ENCODE measurements around the gene THOP1.

Gene THOP1

DNA sequence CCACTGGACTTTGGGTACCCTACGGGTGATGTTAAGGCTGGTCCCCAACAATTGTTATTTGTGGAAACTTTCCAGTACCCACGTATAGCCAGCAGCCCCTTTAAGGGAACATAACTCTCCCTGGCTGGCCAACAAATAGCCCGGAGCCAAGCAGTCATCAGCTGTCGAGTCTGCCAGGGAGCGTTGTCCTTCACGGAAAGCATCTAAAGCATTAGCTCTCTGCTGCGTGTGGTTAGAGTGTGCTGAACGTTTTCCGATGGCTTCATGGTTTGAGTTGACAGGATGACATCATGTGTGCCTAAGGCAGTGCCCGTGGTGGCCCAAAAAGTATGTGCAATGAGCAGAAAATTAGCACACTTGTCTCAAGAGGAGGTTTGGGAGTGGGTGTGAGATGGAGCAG is 78.5 kb downstream of the THOP1 start:
- DNase-seq: no peak
